PC-9 (cell line): ENCODE measurements around the gene CFAP119.

Experiments used
- EZH2 ChIP-seq: fragments of 200-600 bp; sonication (generic); IDR thresholded peaks from 2 replicates; pipeline ENCODE4 v1.8.0; 2017; ENCODE audit warnings: antibody characterized with exemption, low read depth
- TF ChIP-seq, protein P1 (sequence below): fragments of 200-600 bp; sonication (generic); conservative IDR thresholded peaks from 2 replicates; pipeline ENCODE4 v1.6.1; 2017; ENCODE audit warnings: mixed run types, antibody characterized with exemption, mild to moderate bottlenecking, moderate library complexity

DNA sequence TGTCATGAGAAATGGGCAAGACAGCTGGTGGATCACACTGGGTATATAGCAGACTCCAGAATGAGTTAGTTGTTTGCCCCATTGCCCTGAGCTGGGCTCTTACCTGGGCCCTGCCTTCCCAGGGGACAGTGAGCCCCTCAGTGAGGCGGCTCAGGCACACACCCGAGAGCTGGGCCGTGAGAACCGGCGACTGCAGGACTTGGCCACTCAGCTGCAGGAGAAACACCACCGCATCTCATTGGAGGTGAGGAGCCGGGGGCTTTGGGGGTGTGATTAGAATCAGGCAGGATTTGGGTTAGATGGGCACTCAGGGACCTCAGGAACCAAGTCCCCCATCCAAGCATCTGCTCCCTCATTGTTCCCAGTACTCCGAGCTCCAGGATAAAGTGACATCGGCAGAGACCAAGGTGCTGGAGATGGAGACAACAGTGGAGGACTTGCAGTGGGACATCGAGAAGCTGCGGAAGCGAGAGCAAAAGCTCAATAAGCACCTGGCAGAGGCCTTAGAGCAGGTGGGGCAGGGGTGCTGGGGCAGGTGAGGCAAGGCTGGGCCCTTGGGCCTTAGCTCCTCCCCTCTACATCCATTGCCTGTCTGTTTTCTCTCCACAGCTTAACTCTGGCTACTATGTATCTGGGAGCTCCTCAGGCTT, 3.1 kb upstream of the CFAP119 start:
- TF ChIP-seq EZH2, result no peak
- TF ChIP-seq, protein P1, sequence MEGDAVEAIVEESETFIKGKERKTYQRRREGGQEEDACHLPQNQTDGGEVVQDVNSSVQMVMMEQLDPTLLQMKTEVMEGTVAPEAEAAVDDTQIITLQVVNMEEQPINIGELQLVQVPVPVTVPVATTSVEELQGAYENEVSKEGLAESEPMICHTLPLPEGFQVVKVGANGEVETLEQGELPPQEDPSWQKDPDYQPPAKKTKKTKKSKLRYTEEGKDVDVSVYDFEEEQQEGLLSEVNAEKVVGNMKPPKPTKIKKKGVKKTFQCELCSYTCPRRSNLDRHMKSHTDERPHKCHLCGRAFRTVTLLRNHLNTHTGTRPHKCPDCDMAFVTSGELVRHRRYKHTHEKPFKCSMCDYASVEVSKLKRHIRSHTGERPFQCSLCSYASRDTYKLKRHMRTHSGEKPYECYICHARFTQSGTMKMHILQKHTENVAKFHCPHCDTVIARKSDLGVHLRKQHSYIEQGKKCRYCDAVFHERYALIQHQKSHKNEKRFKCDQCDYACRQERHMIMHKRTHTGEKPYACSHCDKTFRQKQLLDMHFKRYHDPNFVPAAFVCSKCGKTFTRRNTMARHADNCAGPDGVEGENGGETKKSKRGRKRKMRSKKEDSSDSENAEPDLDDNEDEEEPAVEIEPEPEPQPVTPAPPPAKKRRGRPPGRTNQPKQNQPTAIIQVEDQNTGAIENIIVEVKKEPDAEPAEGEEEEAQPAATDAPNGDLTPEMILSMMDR, result no peak
